ENCODE data around the gene BIRC2.
"Not testable (repeated sequence)": the region's sequence is repeated elsewhere in the genome, so short reads cannot be mapped to it uniquely, and the experiment has no call there.

BIRC2 gene

GRCh38 chr11:102374633-102375424 lies 27.8 kb downstream of the BIRC2 start:
- Histone ChIP-seq H4K8ac (ENCODE audit: low read depth, low read length) (peak overlapping the region; percentile 82), H3K4me2 (ENCODE audit: insufficient read depth, low read length, poor library complexity, severe bottlenecking) (peak overlapping the region; percentile 19), H3K18ac (ENCODE audit: low read length) (peak overlapping the region; percentile 9), H3K36me3 (replicated peaks in 1 of 2; ENCODE audit: control insufficient read depth in 2 of 2, insufficient read depth in 2 of 2, low read length in 2 of 2) (peaks cover 4 to 48% of the 10 kb centered on the region in 2 donors), H3K27ac (replicated peaks; ENCODE audit: low read length) (peak overlapping the region; percentile 26)
- H3K23ac ChIP-seq (ENCODE audit: low read depth, low read length, poor library complexity); H2BK5ac ChIP-seq (ENCODE audit: low read length); H2BK12ac ChIP-seq (ENCODE audit: low read length); H4K91ac ChIP-seq (ENCODE audit: low read depth, low read length, poor library complexity); H3K27me3 ChIP-seq (ENCODE audit: control insufficient read depth in 3 of 3, insufficient read depth in 3 of 3, low read depth in 1 of 3, low read length in 3 of 3); H2AFZ ChIP-seq (ENCODE audit: low read length); H3K9ac ChIP-seq (ENCODE audit: low read depth, low read length, poor library complexity); DNase-seq (ENCODE audit: low spot score); H3K4me3 ChIP-seq (ENCODE audit: low read length in 2 of 2); H3K4ac ChIP-seq (ENCODE audit: low read length); H2BK15ac ChIP-seq (ENCODE audit: low read length); H3K14ac ChIP-seq (ENCODE audit: low read length); H3K4me1 ChIP-seq (ENCODE audit: control insufficient read depth in 2 of 2, insufficient read depth in 1 of 2, low read depth in 1 of 2, low read length in 2 of 2); H3K9me3 ChIP-seq (replicated peaks in 1 of 2; ENCODE audit: control insufficient read depth in 2 of 2, insufficient read depth in 1 of 2, low read depth in 1 of 2, low read length in 2 of 2); H2AK5ac ChIP-seq (ENCODE audit: low read depth, low read length); H2BK120ac ChIP-seq (ENCODE audit: low read depth, low read length); H3K79me1 ChIP-seq (ENCODE audit: low read depth, low read length): not testable (repeated sequence)
- WGBS, 2 donors (ENCODE audit: extremely low coverage in 2 of 2, insufficient read length in 2 of 2, insufficient replicate concordance in 1 of 2) = no CpG with 5 or more reads among the region's 31 CpGs

GRCh38 chr11:102375720-102376399 lies 28.8 kb downstream of the BIRC2 start:
- no peak for DNase-seq (ENCODE audit: low spot score)
- H3K18ac ChIP-seq (ENCODE audit: low read length) = no peak overlapping the region
- H3K4me1 ChIP-seq (ENCODE audit: control insufficient read depth in 2 of 2, insufficient read depth in 1 of 2, low read depth in 1 of 2, low read length in 2 of 2) = peaks cover 0 to 4% of the 10 kb centered on the region in 2 donors
- no peaks in the 10 kb centered on the region for H3K9me3 ChIP-seq (replicated peaks in 1 of 2; ENCODE audit: control insufficient read depth in 2 of 2, insufficient read depth in 1 of 2, low read depth in 1 of 2, low read length in 2 of 2)
- no peak overlapping the region for H2BK5ac ChIP-seq (ENCODE audit: low read length)
- no peak overlapping the region for H3K23ac ChIP-seq (ENCODE audit: low read depth, low read length, poor library complexity)
- H3K27me3 ChIP-seq (ENCODE audit: control insufficient read depth in 3 of 3, insufficient read depth in 3 of 3, low read depth in 1 of 3, low read length in 3 of 3) = no peaks in the 10 kb centered on the region
- no peak overlapping the region for H4K8ac ChIP-seq (ENCODE audit: low read depth, low read length)
- no peak overlapping the region for H2BK120ac ChIP-seq (ENCODE audit: low read depth, low read length)
- no peak overlapping the region for H3K9ac ChIP-seq (ENCODE audit: low read depth, low read length, poor library complexity)
- no peak overlapping the region for H2AFZ ChIP-seq (ENCODE audit: low read length)
- no peak overlapping the region for H3K4me2 ChIP-seq (ENCODE audit: insufficient read depth, low read length, poor library complexity, severe bottlenecking)
- no peak overlapping the region for H3K4ac ChIP-seq (ENCODE audit: low read length)
- H3K36me3 ChIP-seq (replicated peaks in 1 of 2; ENCODE audit: control insufficient read depth in 2 of 2, insufficient read depth in 2 of 2, low read length in 2 of 2) = peaks cover 5 to 58% of the 10 kb centered on the region in 2 donors
- H4K91ac ChIP-seq (ENCODE audit: low read depth, low read length, poor library complexity) = no peak overlapping the region
- no peak overlapping the region for H2BK15ac ChIP-seq (ENCODE audit: low read length)
- peaks cover 3% of the 10 kb centered on the region for H3K79me1 ChIP-seq (ENCODE audit: low read depth, low read length)
- no peak overlapping the region for H3K27ac ChIP-seq (replicated peaks; ENCODE audit: low read length)
- no CpG with 5 or more reads among the region's 5 CpGs for WGBS, 2 donors (ENCODE audit: extremely low coverage in 2 of 2, insufficient read length in 2 of 2, insufficient replicate concordance in 1 of 2)
- no peak overlapping the region for H2AK5ac ChIP-seq (ENCODE audit: low read depth, low read length)
- H3K4me3 ChIP-seq (ENCODE audit: low read length in 2 of 2) = no peak overlapping the region
- no peak overlapping the region for H2BK12ac ChIP-seq (ENCODE audit: low read length)
- H3K14ac ChIP-seq (ENCODE audit: low read length) = no peak overlapping the region

GRCh38 chr11:102377891-102378290 lies 30.9 kb downstream of the BIRC2 start:
- Histone ChIP-seq H3K9me3 (replicated peaks in 1 of 2; ENCODE audit: control insufficient read depth in 2 of 2, insufficient read depth in 1 of 2, low read depth in 1 of 2, low read length in 2 of 2) (no peaks in the 10 kb centered on the region), H3K4ac (ENCODE audit: low read length) (no peak overlapping the region), H2BK15ac (ENCODE audit: low read length) (no peak overlapping the region), H3K27me3 (ENCODE audit: control insufficient read depth in 3 of 3, insufficient read depth in 3 of 3, low read depth in 1 of 3, low read length in 3 of 3) (no peaks in the 10 kb centered on the region), H2AK5ac (ENCODE audit: low read depth, low read length) (no peak overlapping the region), H3K9ac (ENCODE audit: low read depth, low read length, poor library complexity) (no peak overlapping the region), H3K79me1 (ENCODE audit: low read depth, low read length) (peaks cover 3% of the 10 kb centered on the region), H2BK5ac (ENCODE audit: low read length) (no peak overlapping the region), H3K4me2 (ENCODE audit: insufficient read depth, low read length, poor library complexity, severe bottlenecking) (no peak overlapping the region), H3K4me1 (ENCODE audit: control insufficient read depth in 2 of 2, insufficient read depth in 1 of 2, low read depth in 1 of 2, low read length in 2 of 2) (peaks cover 0 to 4% of the 10 kb centered on the region in 2 donors), H2BK12ac (ENCODE audit: low read length) (no peak overlapping the region), H3K23ac (ENCODE audit: low read depth, low read length, poor library complexity) (no peak overlapping the region), H3K36me3 (replicated peaks in 1 of 2; ENCODE audit: control insufficient read depth in 2 of 2, insufficient read depth in 2 of 2, low read length in 2 of 2) (peaks cover 5 to 72% of the 10 kb centered on the region in 2 donors), H2AFZ (ENCODE audit: low read length) (no peak overlapping the region), H2BK120ac (ENCODE audit: low read depth, low read length) (no peak overlapping the region), H4K8ac (ENCODE audit: low read depth, low read length) (no peak overlapping the region), H4K91ac (ENCODE audit: low read depth, low read length, poor library complexity) (no peak overlapping the region), H3K27ac (replicated peaks; ENCODE audit: low read length) (no peak overlapping the region), H3K4me3 (ENCODE audit: low read length in 2 of 2) (no peak overlapping the region), H3K18ac (ENCODE audit: low read length) (no peak overlapping the region), H3K14ac (ENCODE audit: low read length) (no peak overlapping the region)
- no peak for DNase-seq (ENCODE audit: low spot score)
- no CpG with 5 or more reads among the region's 2 CpGs for WGBS, 2 donors (ENCODE audit: extremely low coverage in 2 of 2, insufficient read length in 2 of 2, insufficient replicate concordance in 1 of 2)

GRCh38 chr11:102378818-102379217 lies 31.8 kb downstream of the BIRC2 start:
- no peaks in the 10 kb centered on the region for H3K27me3 ChIP-seq (ENCODE audit: control insufficient read depth in 3 of 3, insufficient read depth in 3 of 3, low read depth in 1 of 3, low read length in 3 of 3)
- H3K4me3 ChIP-seq (ENCODE audit: low read length in 2 of 2) = no peak overlapping the region
- H3K18ac ChIP-seq (ENCODE audit: low read length) = no peak overlapping the region
- no peak overlapping the region for H2BK12ac ChIP-seq (ENCODE audit: low read length)
- H3K79me1 ChIP-seq (ENCODE audit: low read depth, low read length) = peaks cover 3% of the 10 kb centered on the region
- no peak overlapping the region for H4K8ac ChIP-seq (ENCODE audit: low read depth, low read length)
- H3K9ac ChIP-seq (ENCODE audit: low read depth, low read length, poor library complexity) = no peak overlapping the region
- H2AFZ ChIP-seq (ENCODE audit: low read length) = no peak overlapping the region
- no peak overlapping the region for H3K14ac ChIP-seq (ENCODE audit: low read length)
- H2BK120ac ChIP-seq (ENCODE audit: low read depth, low read length) = no peak overlapping the region
- no peak overlapping the region for H2BK15ac ChIP-seq (ENCODE audit: low read length)
- H3K4me1 ChIP-seq (ENCODE audit: control insufficient read depth in 2 of 2, insufficient read depth in 1 of 2, low read depth in 1 of 2, low read length in 2 of 2) = peaks cover 0 to 4% of the 10 kb centered on the region in 2 donors
- H3K4me2 ChIP-seq (ENCODE audit: insufficient read depth, low read length, poor library complexity, severe bottlenecking) = no peak overlapping the region
- no peak overlapping the region for H2BK5ac ChIP-seq (ENCODE audit: low read length)
- H3K27ac ChIP-seq (replicated peaks; ENCODE audit: low read length) = no peak overlapping the region
- H3K23ac ChIP-seq (ENCODE audit: low read depth, low read length, poor library complexity) = no peak overlapping the region
- peaks cover 5 to 74% of the 10 kb centered on the region in 2 donors for H3K36me3 ChIP-seq (replicated peaks in 1 of 2; ENCODE audit: control insufficient read depth in 2 of 2, insufficient read depth in 2 of 2, low read length in 2 of 2)
- no peak overlapping the region for H4K91ac ChIP-seq (ENCODE audit: low read depth, low read length, poor library complexity)
- H2AK5ac ChIP-seq (ENCODE audit: low read depth, low read length) = no peak overlapping the region
- no peaks in the 10 kb centered on the region for H3K9me3 ChIP-seq (replicated peaks in 1 of 2; ENCODE audit: control insufficient read depth in 2 of 2, insufficient read depth in 1 of 2, low read depth in 1 of 2, low read length in 2 of 2)
- DNase-seq (ENCODE audit: low spot score) = no peak
- H3K4ac ChIP-seq (ENCODE audit: low read length) = no peak overlapping the region

Data from neuronal stem cell (in vitro differentiated cells).